H1 (cell line): ENCODE results near the gene ADARB2. TPM values are rescaled to one million over a fixed set of nuclear protein-coding genes. Genes with fewer than 3 reads are reported as not detected.

Experiments
- CTCF ChIA-PET: fragments of 300-600 bp; sonication (Branson Sonifier 250); formaldehyde crosslinking; loops from one replicate; lab custom pipeline; 2021; ENCODE audit not compliant: partially characterized antibody; lab: Charles Lee
- POLR2A ChIA-PET: fragments of 300-600 bp; sonication (Branson Sonifier 250); formaldehyde crosslinking; loops from one replicate; lab custom pipeline; 2021; ENCODE audit warnings: inconsistent platforms; ENCODE audit not compliant: partially characterized antibody; lab: Charles Lee
- DNase-seq, 2 experiments: peaks; one replicate each; pipeline versions ENCODE4 v3.0.0 to v3.0.0-alpha.2; 2010 to 2022; ENCODE audit warnings: low spot score in 2 of 2, low read depth in 1 of 2, mixed read lengths in 1 of 2
- FAIRE-seq: peaks from 2 replicates; lab custom pipeline; 2011; peaks lifted over from hg19 to GRCh38; lab: Jason Lieb, UNC
- H2AFZ ChIP-seq: 2 replicates; pipeline ENCODE4 v1.8.1; 2012; ENCODE audit warnings: low read length, inconsistent platforms
- H2AK5ac ChIP-seq: 2 replicates; pipeline ENCODE4 v1.6.1; 2013; ENCODE audit warnings: low read depth, low read length
- H2BK120ac ChIP-seq: replicated peaks from 2 replicates; pipeline ENCODE3; 2013; ENCODE audit warnings: low read depth, low read length, inconsistent platforms
- H2BK12ac ChIP-seq: 2 replicates; pipeline ENCODE4 v1.6.1; 2013; ENCODE audit warnings: low read depth, low read length
- H2BK15ac ChIP-seq: 2 replicates; pipeline ENCODE4 v1.6.1; 2013; ENCODE audit warnings: low read length
- H2BK20ac ChIP-seq: 2 replicates; pipeline ENCODE4 v1.6.1; 2013; ENCODE audit warnings: low read length
- H2BK5ac ChIP-seq: 2 replicates; pipeline ENCODE4 v1.6.1; 2013; ENCODE audit warnings: low read depth, low read length
- H3K14ac ChIP-seq: 2 replicates; pipeline ENCODE4 v1.6.1; 2013; ENCODE audit warnings: inconsistent platforms; ENCODE audit not compliant: insufficient read length
- H3K18ac ChIP-seq: 2 replicates; pipeline ENCODE4 v1.6.1; 2013; ENCODE audit warnings: low read length; ENCODE audit errors: extremely low read depth
- H3K23ac ChIP-seq: 2 replicates; pipeline ENCODE4 v1.6.1; 2013; ENCODE audit warnings: inconsistent platforms; ENCODE audit not compliant: insufficient read length
- H3K23me2 ChIP-seq: 2 replicates; pipeline ENCODE4 v1.6.1; 2013; ENCODE audit warnings: low read depth, low read length
- H3K27ac ChIP-seq: 2 replicates; pipeline ENCODE4 v1.6.1; 2011; ENCODE audit warnings: low read depth, low read length, inconsistent platforms
- H3K27me3 ChIP-seq, 4 experiments: replicated peaks in 1 of 4; 1 replicate in 1 of 4; 2 replicates in 3 of 4; pipeline versions ENCODE4 v1.6.1 to v1.8.1; 2011 to 2013; ENCODE audit warnings: low read length in 3 of 4, mild to moderate bottlenecking in 3 of 4, inconsistent platforms in 2 of 4, mixed read lengths in 2 of 4, moderate library complexity in 1 of 4; ENCODE audit not compliant: control insufficient read depth in 3 of 4, insufficient read depth in 3 of 4; ENCODE audit errors: extremely low read depth in 1 of 4
- H3K36me3 ChIP-seq, 4 experiments: 2 replicates each; pipeline versions ENCODE4 v1.6.1 to v1.8.1; 2011 to 2013; ENCODE audit warnings: mild to moderate bottlenecking in 4 of 4, low read length in 3 of 4, moderate library complexity in 2 of 4, control low read depth in 1 of 4, inconsistent platforms in 1 of 4; ENCODE audit not compliant: insufficient read depth in 4 of 4, control insufficient read depth in 2 of 4
- H3K4ac ChIP-seq: replicated peaks from 2 replicates; pipeline ENCODE3; 2013; ENCODE audit warnings: low read length, low read depth, mixed read lengths, inconsistent platforms; ENCODE audit not compliant: insufficient read length
- H3K4me1 ChIP-seq, 4 experiments: replicated peaks in 1 of 4; 1 replicate in 1 of 4; 2 replicates in 3 of 4; pipeline versions ENCODE4 v1.6.1 to v1.8.1; 2011 to 2013; ENCODE audit warnings: low read length in 3 of 4, inconsistent platforms in 2 of 4, mixed read lengths in 1 of 4; ENCODE audit not compliant: insufficient read depth in 4 of 4, control insufficient read depth in 3 of 4
- H3K4me2 ChIP-seq, 2 experiments: 2 replicates each; pipeline versions ENCODE4 v1.6.1 to v1.8.1; 2011 to 2013; ENCODE audit warnings: low read depth in 2 of 2, low read length in 2 of 2, control low read depth in 1 of 2, inconsistent platforms in 1 of 2, mild to moderate bottlenecking in 1 of 2; ENCODE audit not compliant: insufficient read depth in 1 of 2
- H3K4me3 ChIP-seq, 4 experiments: fragments of 200-600, 300-600 bp in 1 of 4; sonication (generic), shearing (Covaris generic), sonication (Bioruptor Twin) in 1 of 4; 2 replicates each; pipeline versions ENCODE4 v1.5.1 to v1.8.1; 2011 to 2016; ENCODE audit warnings: low read length in 4 of 4, low read depth in 3 of 4, control low read depth in 2 of 4, inconsistent platforms in 2 of 4, mild to moderate bottlenecking in 2 of 4, mixed read lengths in 1 of 4, moderate library complexity in 1 of 4; ENCODE audit not compliant: insufficient read depth in 2 of 4; ENCODE audit errors: extremely low read depth in 1 of 4
- H3K56ac ChIP-seq: replicated peaks from 2 replicates; pipeline ENCODE3; 2013; ENCODE audit warnings: low read depth, mild to moderate bottlenecking, mixed read lengths, low read length, inconsistent platforms; ENCODE audit not compliant: insufficient read length
- H3K79me1 ChIP-seq: 2 replicates; pipeline ENCODE4 v1.6.1; 2013; ENCODE audit warnings: low read depth, low read length, control low read depth
- H3K79me2 ChIP-seq, 2 experiments: 2 replicates each; pipeline versions ENCODE4 v1.6.1 to v1.8.1; 2012 to 2013; ENCODE audit warnings: low read length in 2 of 2, mild to moderate bottlenecking in 2 of 2, inconsistent platforms in 1 of 2; ENCODE audit not compliant: insufficient read depth in 2 of 2, control insufficient read depth in 1 of 2
- H3K9ac ChIP-seq, 4 experiments: replicated peaks in 1 of 4; 1 replicate in 1 of 4; 2 replicates in 3 of 4; pipeline versions ENCODE4 v1.6.1 to v1.8.1; 2011 to 2013; ENCODE audit warnings: low read depth in 3 of 4, low read length in 3 of 4, control low read depth in 2 of 4, mild to moderate bottlenecking in 2 of 4, moderate library complexity in 2 of 4, inconsistent platforms in 1 of 4; ENCODE audit errors: extremely low read depth in 1 of 4
- H3K9me3 ChIP-seq, 2 experiments: 2 replicates each; pipeline versions ENCODE4 v1.6.1 to v1.8.1; 2012 to 2013; ENCODE audit warnings: mild to moderate bottlenecking in 2 of 2, moderate library complexity in 2 of 2, control low read depth in 1 of 2, inconsistent platforms in 1 of 2, low read depth in 1 of 2, low read length in 1 of 2, mixed read lengths in 1 of 2; ENCODE audit not compliant: insufficient read depth in 2 of 2
- H4K20me1 ChIP-seq, 2 experiments: replicated peaks in 1 of 2; 2 replicates each; pipeline versions ENCODE3 to v1.8.1; 2011 to 2013; ENCODE audit warnings: inconsistent platforms in 2 of 2, low read length in 2 of 2, mild to moderate bottlenecking in 1 of 2; ENCODE audit not compliant: insufficient read depth in 2 of 2, control insufficient read depth in 1 of 2
- H4K5ac ChIP-seq: 2 replicates; pipeline ENCODE4 v1.6.1; 2013; ENCODE audit warnings: low read length, low read depth, mixed read lengths, inconsistent platforms; ENCODE audit not compliant: insufficient read length
- H4K8ac ChIP-seq: 2 replicates; pipeline ENCODE4 v1.8.0; 2013; ENCODE audit warnings: mild to moderate bottlenecking, moderate library complexity, low read length, inconsistent platforms; ENCODE audit not compliant: insufficient read depth; ENCODE audit errors: extremely low read depth
- H4K91ac ChIP-seq: replicated peaks from 2 replicates; pipeline ENCODE3; 2013; ENCODE audit warnings: low read length, mixed read lengths, inconsistent platforms; ENCODE audit not compliant: insufficient read length
- BCL11A ChIP-seq, 2 experiments: IDR thresholded peaks; one replicate each; pipeline ENCODE4 v1.6.1; 2011; ENCODE audit warnings: low read depth in 2 of 2, low read length in 2 of 2, mild to moderate bottlenecking in 2 of 2
- BRCA1 ChIP-seq: IDR thresholded peaks from 2 replicates; pipeline ENCODE4 v1.6.1; 2012; ENCODE audit warnings: low read depth, low read length, improper control_type of control experiment
- FOSL1 ChIP-seq: IDR thresholded peaks from 2 replicates; pipeline ENCODE4 v1.6.1; 2011; ENCODE audit warnings: mild to moderate bottlenecking, low read depth, low read length, moderate library complexity; ENCODE audit not compliant: insufficient read depth
- KDM5A ChIP-seq: fragments of 200-600 bp; IDR thresholded peaks from 2 replicates; pipeline ENCODE4 v1.7.1; 2012; ENCODE audit warnings: mild to moderate bottlenecking, low read length, inconsistent platforms, mixed read lengths
- NRF1 ChIP-seq: IDR thresholded peaks from 2 replicates; pipeline ENCODE4 v1.6.1; 2011; ENCODE audit warnings: mild to moderate bottlenecking, low read depth, low read length, improper control_type of control experiment
- PHF8 ChIP-seq: fragments of 200-600 bp; sonication (generic); conservative IDR thresholded peaks from 2 replicates; pipeline ENCODE4 v1.7.1; 2012; ENCODE audit warnings: low read depth, mild to moderate bottlenecking, inconsistent platforms, low read length, moderate library complexity
- RBBP5 ChIP-seq: IDR thresholded peaks from 2 replicates; pipeline ENCODE4 v1.7.1; 2012; ENCODE audit warnings: low read depth, mild to moderate bottlenecking, inconsistent platforms, low read length, moderate library complexity, borderline replicate concordance
- RFX5 ChIP-seq: IDR thresholded peaks from 2 replicates; pipeline ENCODE4 v1.6.1; 2011; ENCODE audit warnings: low read depth, low read length, improper control_type of control experiment, borderline replicate concordance
- RXRA ChIP-seq: IDR thresholded peaks from 2 replicates; pipeline ENCODE4 v1.6.1; 2011; ENCODE audit warnings: low read depth, mild to moderate bottlenecking, low read length, moderate library complexity; ENCODE audit not compliant: insufficient read depth
- TAF7 ChIP-seq: optimal IDR thresholded peaks from 2 replicates; pipeline ENCODE3; 2011; ENCODE audit warnings: low read depth, mild to moderate bottlenecking, inconsistent platforms, low read length, moderate library complexity, borderline replicate concordance
- TCF12 ChIP-seq: IDR thresholded peaks from 2 replicates; pipeline ENCODE4 v1.6.1; 2011; ENCODE audit warnings: low read depth, mild to moderate bottlenecking, low read length
- YY1 ChIP-seq: IDR thresholded peaks from 2 replicates; pipeline ENCODE4 v1.6.1; 2011; ENCODE audit warnings: low read depth, mild to moderate bottlenecking, low read length
- WGBS, 2 experiments: shearing (Covaris generic) in 1 of 2; methylation state at CpG; one replicate each; pipeline versions ENCODE4 v1.1.6 to v1.1.7; 2013 to 2015; ENCODE audit warnings: low lambda C conversion rate in 2 of 2, mixed read lengths in 2 of 2, inconsistent platforms in 1 of 2, low coverage in 1 of 2, missing lambda C conversion rate in 1 of 2; ENCODE audit not compliant: insufficient replicate concordance in 2 of 2, insufficient coverage in 1 of 2, insufficient read length in 1 of 2; ENCODE audit errors: extremely low coverage in 1 of 2, missing lambda C conversion rate in 1 of 2; 5-methylcytosine and 5-hydroxymethylcytosine counted together
- polyA plus RNA-seq, 7 experiments: library from polyadenylated mRNA; depleted of rRNA in 3 of 7; stranded (reverse) in 5 of 7; unstranded in 2 of 7; fragments of >200 nt in 5 of 7; fragments of 200-250 nt in 2 of 7; gene quantifications; 1 replicate in 5 of 7; 2 replicates in 1 of 7; 4 replicates in 1 of 7; pipeline versions ENCODE4 v1.2.1 to v1.2.3, GENCODE V29; 2011 to 2013; ENCODE audit warnings: missing spikeins in 2 of 7, mixed read lengths in 2 of 7
- total RNA-seq: library from RNA; stranded (reverse); fragmentation: NEBNext Ultra II Directional; extraction: Animal tissue kit (Norgen Biotek cat#: 25700); gene quantifications from 2 replicates; pipeline ENCODE4 v1.2.1, GENCODE V29; 2021
- TF ChIP-seq, protein P1 (sequence below): IDR thresholded peaks from 2 replicates; pipeline ENCODE4 v1.6.1; 2012; ENCODE audit warnings: inconsistent platforms

ADARB2 gene
- total and polyA plus RNA-seq, 2 of the 8 experiments (the other 6 are each of a cell fraction or from before 2014, with no cell fraction given) = 2.2 to 2.8 TPM

- Histone ChIP-seq H2AK5ac (no peak overlapping the region), H3K4me2 (no peak overlapping the region), H3K27ac (no peak overlapping the region)
- TF ChIP-seq RFX5 (no peak), YY1 (no peak), NRF1 (no peak), BRCA1 (no peak), RBBP5 (no peak), BCL11A (IDR thresholded peaks at IDR 0.05; ENCODE audit: low read depth in 2 of 2, low read length in 2 of 2) (no peak), TAF7 (no peak), RXRA (no peak), KDM5A (no peak), PHF8 (no peak), TCF12 (no peak), FOSL1 (no peak)
- TF ChIP-seq, protein P1, sequence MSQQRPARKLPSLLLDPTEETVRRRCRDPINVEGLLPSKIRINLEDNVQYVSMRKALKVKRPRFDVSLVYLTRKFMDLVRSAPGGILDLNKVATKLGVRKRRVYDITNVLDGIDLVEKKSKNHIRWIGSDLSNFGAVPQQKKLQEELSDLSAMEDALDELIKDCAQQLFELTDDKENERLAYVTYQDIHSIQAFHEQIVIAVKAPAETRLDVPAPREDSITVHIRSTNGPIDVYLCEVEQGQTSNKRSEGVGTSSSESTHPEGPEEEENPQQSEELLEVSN = no peak
Measured at GRCh38 chr10:1290071-1290471, 447.3 kb downstream of the ADARB2 start.

More at GRCh38 chr10:1290071-1290471, 447.3 kb downstream of the ADARB2 start:
- no peaks in the 10 kb centered on the region for H3K79me2 ChIP-seq
- FAIRE-seq (no peak), DNase-seq (peak in 1 of 2 experiments; percentile 17)
- POLR2A ChIA-PET = interaction anchor here (0.6 kb wide), 1 partner anchor 18 kb away, joined by 3 read pairs; no protein-coding TSS in a partner anchor
- no peaks in the 10 kb centered on the region for H3K9me3 ChIP-seq
- H4K5ac ChIP-seq = no peak overlapping the region
- H2BK20ac ChIP-seq = no peak overlapping the region
- no peak overlapping the region for H2BK12ac ChIP-seq
- CTCF ChIA-PET = interaction anchor here (1.3 kb wide), 1 partner anchor 46 kb away, joined by 4 read pairs; no protein-coding TSS in a partner anchor
- H3K4me3 ChIP-seq = no peak overlapping the region
- H2BK15ac ChIP-seq = peak overlapping the region; percentile 35; the same call in 1 of the 2 replicates
- no peak overlapping the region for H2AFZ ChIP-seq
- H3K23ac ChIP-seq = no peak overlapping the region
- H3K4me1 ChIP-seq = peaks cover 0 to 19% (median 9%) of the 10 kb centered on the region in 4 experiments; a peak in 6 of 7 replicates
- H3K23me2 ChIP-seq = no peaks in the 10 kb centered on the region
- H4K20me1 ChIP-seq = no peaks in the 10 kb centered on the region
- no peak overlapping the region for H3K4ac ChIP-seq
- H3K18ac ChIP-seq = no peak overlapping the region; the same call in 1 of the 2 replicates
- H3K79me1 ChIP-seq = no peaks in the 10 kb centered on the region; the same call in 1 of the 2 replicates
- no peak overlapping the region for H3K56ac ChIP-seq
- H3K36me3 ChIP-seq = no peaks in the 10 kb centered on the region
- 87% methylated on average over 8 of the region's 8 CpGs; no CpG with 5 or more reads in 1 of the 2 experiments for WGBS, 2 experiments
- H4K8ac ChIP-seq = no peak overlapping the region
- H3K14ac ChIP-seq = no peak overlapping the region
- H3K27me3 ChIP-seq = no peaks in the 10 kb centered on the region; a peak in 1 of 7 replicates
- H2BK5ac ChIP-seq = no peak overlapping the region
- H3K9ac ChIP-seq = no peak overlapping the region
- H4K91ac ChIP-seq = no peak overlapping the region
- no peak overlapping the region for H2BK120ac ChIP-seq
